Breast epithelium (tissue), 4 donors: ENCODE results near the gene RDH16. TPM values are rescaled to one million over a fixed set of nuclear protein-coding genes. Genes with fewer than 3 reads are reported as not detected.
"Not testable (repeated sequence)": the region's sequence is repeated elsewhere in the genome, so short reads cannot be mapped to it uniquely, and the experiment has no call there.

Experiments used
- DNase-seq, 2 donors: peaks; one replicate each; pipeline ENCODE4 v3.0.0-alpha.2; 2019; ENCODE audit warnings: low spot score in 2 of 2
- H3K27ac ChIP-seq, 2 donors: fragments of 200-600 bp; sonication (generic) in 1 of 2; one replicate each; pipeline ENCODE4 v1.5.1; 2016 to 2019; ENCODE audit warnings: mild to moderate bottlenecking in 1 of 2
- H3K27me3 ChIP-seq, 2 donors: fragments of 200-600 bp; sonication (generic) in 1 of 2; one replicate each; pipeline versions ENCODE4 v1.5.1 to v1.6.0; 2017 to 2019; ENCODE audit warnings: control low read depth in 1 of 2, mild to moderate bottlenecking in 1 of 2
- H3K36me3 ChIP-seq: fragments of 200-600 bp; one replicate; pipeline ENCODE4 v1.5.1; 2019
- H3K4me1 ChIP-seq, 2 donors: fragments of 200-600 bp; sonication (generic); one replicate each; pipeline ENCODE4 v1.5.1; 2016 to 2019; ENCODE audit warnings: control low read depth in 1 of 2
- H3K4me3 ChIP-seq, 3 donors: fragments of 200-600 bp; sonication (generic); 1 replicate in 2 of 3; 2 replicates in 1 of 3; pipeline ENCODE4 v1.5.1; 2016 to 2019; ENCODE audit warnings: mild to moderate bottlenecking in 3 of 3, moderate library complexity in 2 of 3
- H3K9me3 ChIP-seq, 2 donors: fragments of 200-600 bp; sonication (generic) in 1 of 2; one replicate each; pipeline ENCODE4 v1.5.1; 2016 to 2019; ENCODE audit warnings: control low read depth in 1 of 2
- CTCF ChIP-seq, 3 donors: fragments of 450-650 bp; IDR thresholded peaks; one replicate each; pipeline ENCODE4 v1.5.1; 2016 to 2017; ENCODE audit warnings: antibody characterized with exemption in 3 of 3, mild to moderate bottlenecking in 3 of 3, moderate library complexity in 3 of 3
- POLR2A ChIP-seq: fragments of 450-650 bp; IDR thresholded peaks from one replicate; pipeline ENCODE4 v1.6.1; 2016; ENCODE audit warnings: antibody characterized with exemption, mild to moderate bottlenecking, moderate library complexity
- POLR2AphosphoS5 ChIP-seq, 3 donors: sonication (generic); formaldehyde crosslinking; IDR thresholded peaks; one replicate each; pipeline ENCODE4 v1.6.1; 2017; ENCODE audit warnings: antibody characterized with exemption in 3 of 3
- intact Hi-C: fragments of 100-400 bp; cut with DNase I; formaldehyde crosslinking; loops from one replicate; pipeline ENCODE4 v1.15.1; 2023; ENCODE audit warnings: low total_unique reads
- total RNA-seq, 3 donors: library from RNA; depleted of rRNA; stranded (reverse); fragments of >200 nt; gene quantifications; one replicate each; pipeline ENCODE4 v1.1.0, GENCODE V29; 2016

The RDH16 gene
- total RNA-seq, 3 donors from 2014 or later, result 0.48 to 1.3 (median 0.59) TPM

GRCh38 chr12:56941299-56942017 lies 15.9 kb downstream of the RDH16 start:
- intact Hi-C loops, result no loop called here
- H3K36me3 ChIP-seq, result no peaks in the 10 kb centered on the region
- peak in 1 of 2 donors; percentile 45 for DNase-seq
- H3K27ac ChIP-seq, result peak overlapping the region; percentile 34 to 61
- peaks cover 0 to 5% of the 10 kb centered on the region in 2 donors for H3K4me1 ChIP-seq
- TF ChIP-seq CTCF (IDR thresholded peaks at IDR 0.05) (no peak), POLR2A (no peak), POLR2AphosphoS5 (IDR thresholded peaks at IDR 0.05) (no peak)
- no peaks in the 10 kb centered on the region for H3K9me3 ChIP-seq
- no peak overlapping the region for H3K4me3 ChIP-seq
- no peaks in the 10 kb centered on the region for H3K27me3 ChIP-seq

GRCh38 chr12:56940942-56941298 lies 16.5 kb downstream of the RDH16 start:
- H3K4me1 ChIP-seq, H3K27me3 ChIP-seq, DNase-seq, H3K27ac ChIP-seq, H3K36me3 ChIP-seq, intact Hi-C loops, H3K4me3 ChIP-seq, H3K9me3 ChIP-seq: not testable (repeated sequence)

GRCh38 chr12:56935752-56936151 lies 21.7 kb downstream of the RDH16 start:
- H3K27ac ChIP-seq, result no peak overlapping the region
- H3K36me3 ChIP-seq, result no peaks in the 10 kb centered on the region
- H3K9me3 ChIP-seq, result no peaks in the 10 kb centered on the region
- DNase-seq, result no peak
- no peaks in the 10 kb centered on the region for H3K4me1 ChIP-seq
- no peak overlapping the region for H3K4me3 ChIP-seq
- H3K27me3 ChIP-seq, result no peaks in the 10 kb centered on the region
- no peak for TF ChIP-seq POLR2AphosphoS5 (IDR thresholded peaks at IDR 0.05)
- no peak for TF ChIP-seq POLR2A
- TF ChIP-seq CTCF (IDR thresholded peaks at IDR 0.05), result no peak
- intact Hi-C loops, result no loop called here

- Histone ChIP-seq H3K27me3 (no peaks in the 10 kb centered on the region), H3K4me3 (no peak overlapping the region), H3K27ac (no peak overlapping the region), H3K9me3 (no peaks in the 10 kb centered on the region), H3K4me1 (no peaks in the 10 kb centered on the region), H3K36me3 (no peaks in the 10 kb centered on the region)
- DNase-seq, result no peak
- intact Hi-C loops, result no loop called here
- no peak for TF ChIP-seq POLR2AphosphoS5 (IDR thresholded peaks at IDR 0.05)
- no peak for TF ChIP-seq CTCF (IDR thresholded peaks at IDR 0.05)
- no peak for TF ChIP-seq POLR2A
These were observed 22.3 kb downstream of the RDH16 start for GRCh38 chr12:56935157-56935556.

- Histone ChIP-seq H3K4me1 (no peaks in the 10 kb centered on the region), H3K27ac (no peak within 1 kb of the TSS), H3K27me3 (no peaks in the 10 kb centered on the region), H3K4me3 (no peak within 1 kb of the TSS), H3K9me3 (no peaks in the 10 kb centered on the region), H3K36me3 (no peaks in the 10 kb centered on the region)
- no peak for TF ChIP-seq POLR2AphosphoS5 (IDR thresholded peaks at IDR 0.05)
- TF ChIP-seq CTCF (IDR thresholded peaks at IDR 0.05), result no peak
- no peak for TF ChIP-seq POLR2A
- no peak for DNase-seq
- intact Hi-C loops, result no loop called here
These were observed 23.4 kb downstream of the RDH16 start, which contains the start of gene SDR9C7 for GRCh38 chr12:56933826-56934625. Gene SDR9C7 (minus strand): TSS chr12:56934408. CDS start chr12:56934261, 147 bp downstream.
